NCI-H510A treated with DMSO at 0.1 percent for 48 hours (cell line): Measurements from ENCODE around the gene PRDM16.

Source experiments
- DNase-seq: peaks from one replicate; lab custom pipeline; 2025; lab: John Stamatoyannopoulos, UW

Gene PRDM16

DNA sequence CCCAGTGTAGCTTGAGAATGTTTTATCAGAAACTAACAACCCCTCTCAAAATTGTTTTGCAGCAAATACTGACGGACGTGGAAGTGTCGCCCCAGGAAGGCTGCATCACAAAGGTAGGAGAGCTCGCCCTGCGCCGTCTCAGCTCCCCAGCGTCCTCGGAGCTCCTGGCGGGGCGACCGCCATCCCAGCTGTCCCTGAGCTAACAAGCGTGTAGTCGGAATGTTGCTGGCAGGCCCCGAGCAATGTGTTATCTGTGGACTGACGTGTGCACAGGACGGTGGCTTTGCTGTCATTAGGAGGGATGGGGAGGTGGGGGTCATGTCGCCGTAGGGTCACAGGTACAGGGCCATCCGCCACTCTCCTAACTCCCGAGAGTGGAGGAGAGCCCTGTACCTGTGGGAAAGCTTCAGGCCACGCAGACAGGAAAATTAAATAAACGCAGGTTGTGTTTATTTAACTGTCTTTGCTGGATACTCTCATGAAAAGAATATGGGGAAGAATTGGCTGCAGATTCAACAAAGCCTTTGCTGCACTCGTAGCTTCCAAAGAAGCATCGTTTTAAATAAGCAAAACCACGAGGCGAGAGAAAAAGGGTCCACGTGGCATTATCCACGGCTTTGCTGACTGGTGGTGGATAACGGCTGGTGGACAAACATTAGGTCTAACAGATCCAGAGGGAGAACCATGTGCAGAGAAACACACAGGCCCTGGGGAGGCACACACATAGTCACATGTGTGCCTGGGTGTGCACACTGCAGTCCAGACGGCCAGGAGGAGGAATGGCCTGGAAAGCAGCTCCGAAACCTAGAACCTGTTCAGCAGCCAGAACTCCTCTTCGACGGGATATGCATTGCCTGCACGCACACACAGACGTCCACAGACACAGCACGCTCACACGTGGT is 175.3 kb downstream of the PRDM16 start:
- no peak for DNase-seq

DNA sequence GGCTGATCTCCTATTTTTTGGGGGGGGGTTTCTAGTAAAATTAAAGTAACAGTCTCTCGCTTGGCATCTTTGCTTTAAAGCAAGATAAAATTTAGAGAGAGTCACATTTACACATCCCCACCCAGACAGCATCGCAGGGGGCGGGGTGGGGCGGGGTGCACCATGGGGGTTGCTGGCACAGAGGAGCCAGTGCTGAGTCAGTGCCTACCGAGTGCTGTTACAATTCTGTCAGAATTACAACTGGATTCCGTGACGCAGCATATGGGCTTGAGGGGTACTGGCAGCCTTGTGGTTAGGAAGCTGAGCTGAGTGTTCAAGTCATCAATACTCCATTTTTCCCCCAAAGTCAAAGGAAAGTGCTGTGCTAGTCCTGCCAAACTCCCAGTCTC is 175.9 kb downstream of the PRDM16 start:
- no peak for DNase-seq

DNA sequence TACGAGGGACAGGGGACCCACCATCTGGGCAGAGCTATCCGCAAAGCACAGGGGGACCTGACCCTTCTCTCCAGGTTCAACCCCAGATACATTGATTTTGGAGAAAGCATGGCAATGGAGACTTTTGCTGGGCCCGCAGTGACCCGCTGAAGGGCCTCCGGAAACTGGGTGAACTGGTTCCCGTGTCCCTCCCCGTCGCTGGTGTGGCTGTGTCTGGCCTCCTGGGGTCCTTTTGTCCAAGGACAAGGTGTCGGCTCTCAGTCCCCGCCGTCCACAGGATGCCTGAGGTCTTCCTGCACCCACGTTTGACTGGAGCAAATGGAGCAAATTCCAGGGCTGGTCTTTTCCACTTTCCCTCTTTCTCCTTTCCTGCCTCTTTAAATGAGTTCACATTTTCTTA is 176.3 kb downstream of the PRDM16 start:
- no peak for DNase-seq

DNA sequence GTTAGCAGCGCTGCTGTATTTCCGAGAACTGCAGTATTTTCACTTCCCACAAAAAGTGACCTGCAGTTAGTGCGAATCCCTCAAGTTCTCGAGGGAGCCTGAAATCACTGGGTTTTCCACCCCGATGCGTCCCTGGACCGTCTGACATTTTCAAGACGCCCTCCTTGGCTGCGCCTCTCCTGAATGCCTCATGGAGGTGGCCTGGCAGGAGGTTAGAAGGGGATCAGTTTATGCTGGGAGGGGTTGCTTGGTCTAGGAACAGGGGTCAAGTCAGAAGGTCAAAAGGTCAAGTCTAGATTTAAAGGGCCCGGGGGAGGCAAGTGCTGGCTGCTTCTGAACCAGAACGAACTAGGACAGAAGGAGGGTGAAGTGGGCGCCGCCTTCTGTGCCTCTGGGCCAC is 176.8 kb downstream of the PRDM16 start:
- DNase-seq, result no peak

DNA sequence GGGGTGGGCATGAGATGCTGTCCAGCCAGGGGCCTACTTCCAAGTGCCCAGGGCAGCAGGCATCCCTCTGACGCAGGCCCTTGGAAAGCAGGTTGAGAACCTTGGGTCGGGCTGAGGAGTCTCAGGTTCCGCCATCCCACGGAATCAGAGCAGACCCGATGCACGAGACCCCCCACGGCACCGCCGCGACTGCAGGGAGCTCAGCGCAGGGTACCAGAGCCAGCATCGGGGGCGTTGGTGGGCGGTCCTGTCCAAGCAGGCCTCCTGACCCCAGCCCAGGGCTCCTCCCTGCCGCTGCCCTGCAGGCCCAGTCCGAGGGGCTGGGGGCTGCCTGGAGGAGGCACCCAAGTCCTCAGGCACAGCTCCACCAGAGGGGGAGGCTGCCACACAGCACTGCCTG is 177.2 kb downstream of the PRDM16 start:
- DNase-seq, result no peak

DNA sequence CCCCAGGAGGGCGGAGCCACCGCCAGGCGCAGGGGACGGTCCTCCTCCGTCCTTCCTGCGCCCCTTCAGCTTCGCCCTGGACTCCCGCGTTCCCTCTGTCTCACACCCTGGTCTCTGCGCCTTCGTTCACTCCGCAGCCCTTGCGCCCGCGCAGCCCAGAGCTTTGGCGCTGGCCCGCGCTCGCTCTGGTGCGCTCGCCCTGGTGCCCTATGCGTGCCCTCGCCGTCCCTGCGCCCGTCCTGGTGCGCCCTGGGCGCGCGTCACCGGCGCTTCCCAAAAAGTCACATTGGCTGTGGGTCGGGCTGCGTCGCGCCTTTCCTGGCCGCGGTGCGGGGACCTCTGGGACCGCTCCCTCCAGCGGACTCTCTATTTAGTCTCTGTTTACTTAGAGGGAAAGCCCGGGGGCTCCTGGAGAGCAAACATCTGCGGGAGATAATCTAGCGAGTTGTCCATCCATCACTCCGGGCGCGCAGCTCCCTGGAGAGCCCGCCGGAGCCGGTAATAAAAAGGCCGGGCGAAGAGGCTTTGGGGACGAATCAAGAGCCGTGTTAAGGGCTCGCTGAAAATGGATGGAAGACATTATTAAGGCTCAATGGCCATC is 178.6 kb downstream of the PRDM16 start:
- no peak for DNase-seq

DNA sequence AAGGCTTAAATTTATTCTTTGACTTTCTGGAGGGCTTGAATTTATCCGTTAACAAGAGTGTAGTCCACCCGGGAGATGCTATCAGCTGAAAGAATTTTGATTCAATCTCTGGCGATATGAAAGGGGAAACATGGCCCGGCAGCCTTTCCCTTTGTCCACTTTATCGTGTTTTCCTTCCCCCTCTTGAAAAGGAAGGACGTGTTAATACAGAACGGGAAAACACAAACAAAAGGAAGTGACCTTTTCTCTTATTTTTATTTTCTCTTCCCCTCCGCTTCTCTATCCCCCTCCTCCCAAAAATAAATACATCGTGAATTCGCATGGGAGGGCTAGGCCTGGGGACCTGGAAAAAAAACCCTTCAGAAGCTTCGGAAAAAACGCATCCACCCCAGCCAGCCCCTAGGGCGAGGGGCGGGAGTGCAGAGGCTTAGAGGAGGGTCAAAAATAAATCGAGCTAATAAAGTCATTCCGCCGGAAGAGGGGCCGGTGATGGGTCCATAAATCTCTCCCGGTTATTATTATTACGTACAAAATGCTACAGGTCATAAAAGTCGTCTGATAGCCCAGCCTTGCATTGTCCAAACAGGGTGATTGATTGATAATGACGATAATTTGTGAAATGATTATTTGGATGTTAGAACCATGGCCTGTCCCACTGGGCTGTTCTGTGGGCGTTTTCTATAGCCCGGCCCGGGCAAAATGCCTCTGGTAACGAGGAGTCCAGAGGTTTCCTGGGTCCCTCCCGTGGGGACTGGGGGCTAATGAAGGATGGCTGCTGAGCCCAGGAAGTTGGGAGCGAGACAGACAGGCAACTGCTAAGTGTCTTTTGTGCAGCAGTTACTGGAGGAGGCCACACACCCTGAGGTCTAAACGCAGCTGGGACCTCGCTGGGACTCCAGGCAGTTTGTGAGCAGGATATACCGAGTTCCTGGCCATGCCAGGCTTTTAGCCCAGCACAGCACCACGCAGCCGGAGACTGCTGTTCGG is 179.4 kb downstream of the PRDM16 start:
- DNase-seq, result no peak

DNA sequence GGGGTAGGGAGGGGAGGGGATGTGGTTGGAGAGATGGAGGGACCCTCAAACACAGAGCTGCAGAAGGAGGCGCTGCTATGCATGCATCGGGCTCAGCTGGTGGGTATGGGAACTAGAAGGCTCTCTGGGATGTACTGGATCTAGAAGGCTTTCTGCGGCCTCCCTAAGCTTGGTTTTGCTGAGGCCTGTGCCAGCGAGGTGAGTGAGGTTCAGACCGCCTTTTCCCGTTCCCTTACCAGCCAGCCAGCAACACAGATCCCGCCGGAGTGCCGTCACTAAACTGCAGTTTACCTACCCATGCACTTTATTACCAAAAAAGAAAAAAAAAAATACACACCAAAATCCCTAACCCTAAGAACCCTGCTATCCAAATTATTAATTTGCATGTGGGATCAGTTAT is 180.2 kb downstream of the PRDM16 start:
- no peak for DNase-seq

DNA sequence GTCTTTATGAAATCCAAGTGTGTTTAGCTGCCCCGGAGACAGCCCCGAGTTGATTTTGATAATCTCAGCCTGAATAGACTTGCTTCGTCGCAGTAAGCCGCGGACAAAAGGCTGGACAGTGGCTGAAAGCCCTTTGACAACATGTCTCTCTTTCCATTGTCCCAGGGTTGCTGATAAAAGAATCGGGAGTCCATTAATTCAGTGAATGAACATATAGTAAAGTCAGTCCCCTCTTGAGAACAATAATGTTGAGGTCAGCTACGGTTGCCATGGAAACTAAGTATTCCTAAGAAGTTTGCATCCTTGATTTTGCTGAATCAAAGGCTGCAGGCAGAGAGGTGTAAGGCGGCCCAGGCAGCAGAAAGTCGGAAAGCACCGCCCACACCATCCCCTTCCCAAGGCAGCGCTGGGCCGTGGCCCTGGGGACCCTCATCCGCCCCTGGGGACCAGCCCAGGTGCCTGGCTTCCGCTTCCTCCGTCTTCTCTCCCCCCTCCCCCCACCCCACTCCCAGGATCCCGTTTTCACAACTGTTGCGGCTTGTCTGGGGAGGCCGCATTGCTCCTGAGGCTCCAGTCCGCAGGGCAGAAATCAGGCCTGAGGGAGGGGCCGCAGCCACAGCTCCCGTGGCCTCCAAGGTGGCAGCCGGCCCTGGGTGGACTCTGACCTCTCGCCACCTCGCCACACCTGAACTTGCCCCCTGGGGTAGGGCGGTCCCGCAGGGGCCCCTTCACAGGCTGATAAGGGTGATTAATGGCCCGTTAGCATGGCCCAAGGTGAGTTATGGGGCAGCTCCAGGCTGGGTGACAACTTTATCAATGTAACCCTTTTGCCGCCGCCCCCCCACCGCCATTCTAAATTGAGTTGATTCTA is 180.9 kb downstream of the PRDM16 start:
- DNase-seq, result no peak

DNA sequence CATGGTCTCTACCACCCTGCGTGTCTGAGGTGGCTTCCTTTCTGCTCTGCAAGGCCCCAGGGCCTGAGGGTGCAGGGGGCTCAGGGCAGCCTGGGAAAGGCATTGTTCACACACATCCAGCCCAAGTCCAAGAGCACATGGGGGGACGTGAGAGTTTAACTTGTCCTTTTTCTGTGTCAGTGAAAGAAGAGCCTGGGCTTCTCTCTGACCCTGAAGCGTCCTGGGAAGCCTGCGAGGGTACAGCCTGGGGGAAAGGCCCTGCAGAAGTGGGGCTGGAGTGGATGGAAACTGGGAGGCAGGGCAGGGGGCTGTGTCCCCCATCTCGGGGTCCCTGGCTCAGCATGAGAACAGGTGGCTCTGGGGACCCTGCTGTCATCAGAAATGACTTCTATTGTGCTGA is 181.6 kb downstream of the PRDM16 start:
- no peak for DNase-seq

DNA sequence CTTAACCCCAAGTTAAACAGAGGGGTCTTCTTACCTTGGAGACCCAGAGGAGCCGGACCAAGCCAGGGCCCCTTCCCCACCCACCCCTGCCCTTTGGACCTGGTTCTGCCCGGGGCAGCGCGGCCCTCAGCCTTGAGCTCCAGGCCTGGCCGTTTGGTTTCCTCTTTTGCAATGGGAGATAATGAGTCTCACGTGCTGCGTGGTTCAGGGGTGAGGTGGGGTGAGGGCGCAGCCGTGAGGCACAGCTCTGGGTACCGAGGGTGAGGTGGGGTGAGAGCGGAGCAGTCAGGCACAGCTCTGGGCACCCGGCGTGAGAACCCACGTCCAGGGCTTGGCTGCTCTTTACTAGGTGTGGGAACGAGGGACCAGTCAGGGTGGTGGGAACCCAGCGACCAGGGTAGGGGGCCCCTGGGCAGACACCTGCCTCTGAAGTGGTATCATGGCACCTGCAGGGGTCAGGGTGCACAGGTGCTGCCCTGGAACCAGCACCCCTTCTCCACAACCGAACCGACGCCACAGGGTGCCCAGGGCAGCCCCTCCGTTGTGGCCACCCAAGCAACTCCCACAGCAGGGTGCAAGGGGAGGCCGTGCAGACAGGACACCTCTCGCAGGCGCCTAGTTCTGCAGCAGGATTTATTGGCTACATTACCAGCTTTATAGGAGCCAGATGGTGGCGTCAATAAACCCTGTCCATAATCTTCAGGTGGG is 182.2 kb downstream of the PRDM16 start:
- no peak for DNase-seq

DNA sequence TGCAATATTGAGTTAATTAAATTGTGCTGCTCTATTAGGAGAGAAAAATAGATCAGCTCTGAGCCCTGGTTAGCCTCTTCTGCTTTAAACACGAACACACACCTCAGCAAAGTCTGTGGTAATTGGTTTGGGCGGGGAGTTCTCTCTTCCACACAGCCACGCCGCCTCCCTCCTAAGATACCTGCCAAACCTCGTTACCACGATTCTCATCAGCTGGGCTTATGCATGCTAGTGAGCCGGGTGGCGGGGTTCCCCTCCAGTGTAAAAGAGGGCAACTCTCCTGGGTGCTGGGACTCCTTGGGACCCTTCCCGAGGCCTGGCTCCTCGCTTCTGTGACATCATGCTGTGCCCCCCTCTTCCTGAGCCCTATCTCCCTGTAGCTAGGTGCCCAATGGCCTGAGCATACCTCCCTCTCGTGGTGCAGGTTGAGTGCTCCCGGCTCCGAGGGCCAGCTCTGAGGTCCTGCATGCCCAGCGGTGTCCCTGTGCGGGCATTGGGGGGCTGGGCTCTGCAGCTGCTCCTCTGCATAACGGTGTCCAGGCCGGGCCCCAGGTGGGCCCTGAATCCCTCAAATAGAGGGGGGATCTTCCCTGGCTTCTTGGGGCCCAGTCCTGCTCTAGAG is 182.9 kb downstream of the PRDM16 start:
- no peak for DNase-seq

DNA sequence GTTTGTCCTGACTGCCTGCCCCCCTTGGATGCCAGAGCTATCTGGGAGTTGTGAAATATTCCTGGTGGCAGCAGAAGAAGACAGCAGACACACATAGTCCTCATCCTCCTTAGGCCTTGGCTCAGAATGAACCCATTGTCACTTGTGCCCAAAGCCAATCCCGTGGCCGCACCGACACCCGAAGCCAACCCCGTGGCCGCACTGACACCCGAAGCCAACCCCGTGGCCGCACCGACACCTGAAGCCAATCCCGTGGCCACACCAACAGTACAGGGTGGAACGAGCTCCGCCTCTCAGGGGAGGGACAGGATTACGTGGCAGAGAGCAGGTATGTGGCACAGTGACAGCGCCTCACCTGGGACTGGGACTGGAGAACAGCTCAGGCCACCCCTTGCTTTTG is 186.7 kb downstream of the PRDM16 start:
- no peak for DNase-seq

DNA sequence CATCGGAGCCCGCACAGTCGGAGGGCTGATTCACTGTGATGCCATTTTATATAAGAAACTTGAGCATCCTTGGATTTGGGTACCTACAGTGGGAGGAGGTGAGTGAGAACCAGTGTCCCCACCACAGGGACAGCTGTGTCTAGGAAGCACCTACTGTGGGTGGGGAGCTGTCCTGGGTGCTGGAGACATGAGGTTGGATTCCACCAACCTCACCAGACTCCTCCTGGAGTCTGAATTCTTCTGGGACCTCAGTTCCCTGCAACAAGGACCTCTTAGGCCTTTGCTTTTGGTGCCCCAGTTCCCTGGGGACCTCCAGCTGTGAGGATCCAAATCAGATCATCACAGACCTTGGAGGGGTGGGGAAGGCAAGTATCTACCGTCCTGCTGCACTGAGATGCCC is 188.8 kb downstream of the PRDM16 start:
- DNase-seq, result no peak

DNA sequence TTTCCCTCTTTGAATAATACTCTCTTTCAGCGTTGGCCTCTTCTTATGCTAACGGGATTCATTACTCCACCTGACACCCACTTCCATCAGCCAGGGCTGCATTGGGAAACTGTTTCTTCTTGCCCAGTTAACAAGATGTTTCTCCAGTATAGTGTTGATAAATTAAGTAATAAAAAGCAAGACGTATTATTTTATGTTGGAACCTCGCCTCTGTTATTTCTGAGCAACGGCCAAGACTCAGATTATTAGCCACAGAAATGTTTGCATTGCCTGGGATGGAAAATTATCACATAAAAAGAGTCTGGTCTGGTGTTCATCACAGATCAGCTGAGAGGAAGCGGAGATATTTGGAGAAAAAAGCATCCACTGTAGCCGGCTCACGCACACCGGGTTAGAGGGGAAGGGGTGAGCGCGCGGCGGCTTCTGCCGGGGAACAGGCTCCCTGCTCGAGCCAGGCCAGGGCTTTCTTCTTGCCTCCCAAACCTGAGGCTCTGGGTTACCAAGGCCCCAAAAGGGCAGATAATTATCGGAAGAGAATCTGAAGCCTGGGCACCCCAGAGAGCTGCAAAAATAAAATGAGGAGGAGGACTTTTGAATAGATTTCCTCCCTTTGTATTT is 189.5 kb downstream of the PRDM16 start:
- DNase-seq, result no peak

DNA sequence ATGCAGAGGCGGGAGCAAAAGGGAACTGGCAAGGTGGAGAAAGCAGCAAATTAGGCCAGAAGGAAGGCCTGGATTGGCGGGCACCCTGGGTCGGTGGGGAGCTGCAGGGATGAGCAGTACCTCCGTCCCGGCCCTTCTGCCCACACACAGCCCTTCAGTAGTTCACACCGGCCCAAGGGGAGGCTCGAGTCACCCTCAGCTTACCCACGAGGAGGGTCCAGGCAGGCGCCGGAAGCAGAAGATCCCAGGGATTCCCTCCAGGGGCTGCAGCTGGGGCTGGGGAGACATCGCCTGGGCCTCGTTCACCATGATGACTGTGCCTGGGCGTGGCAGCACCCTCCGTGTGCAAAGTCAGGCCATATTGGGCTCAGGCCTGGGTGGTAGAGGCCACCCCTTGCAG is 190.0 kb downstream of the PRDM16 start:
- DNase-seq, result no peak

DNA sequence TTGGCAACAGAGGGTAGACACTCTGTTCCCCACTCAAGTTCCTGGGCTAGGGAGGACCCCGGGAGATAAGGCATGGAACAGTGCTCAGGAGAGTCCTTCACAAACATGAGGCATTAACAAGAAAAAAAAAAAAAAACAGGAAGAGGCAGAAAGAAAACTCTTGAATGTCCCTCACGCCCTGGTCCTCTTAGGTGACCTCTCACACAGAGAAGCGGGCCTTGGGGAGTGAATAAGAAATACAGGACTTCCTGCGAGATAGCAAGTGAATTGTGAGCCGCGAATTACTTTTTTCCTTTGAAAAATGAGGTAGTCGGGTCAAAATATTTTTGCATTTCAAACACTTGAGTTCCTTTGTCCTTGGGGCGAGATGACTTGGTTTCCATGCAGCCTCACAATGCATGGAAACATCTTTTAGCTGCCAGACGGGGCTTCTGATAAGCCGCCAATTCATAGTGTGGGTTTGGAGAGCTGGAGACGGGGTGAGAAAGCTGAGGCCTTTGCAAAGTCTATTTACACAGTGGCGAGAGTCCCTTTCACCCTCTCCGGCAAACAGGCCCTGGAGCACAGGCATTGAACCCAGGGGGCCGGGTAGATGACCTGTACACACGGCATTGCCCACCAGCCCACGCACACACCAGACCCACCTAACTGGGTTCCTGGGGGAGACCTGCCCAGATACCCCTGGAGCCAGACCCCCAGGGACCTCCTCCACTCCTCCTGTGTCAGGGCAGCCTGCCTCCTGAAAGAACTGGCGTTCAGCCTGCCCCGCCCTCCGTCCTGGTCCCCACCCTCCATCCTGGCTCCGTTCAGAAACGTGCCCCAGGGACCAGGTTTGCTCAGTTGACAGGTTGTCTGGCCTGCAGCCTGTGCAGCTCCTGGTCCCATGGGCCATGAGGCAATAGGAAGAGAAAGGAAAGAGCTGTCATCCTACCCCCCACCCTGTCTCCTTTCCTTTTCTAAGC is 192.3 kb downstream of the PRDM16 start:
- DNase-seq, result no peak

DNA sequence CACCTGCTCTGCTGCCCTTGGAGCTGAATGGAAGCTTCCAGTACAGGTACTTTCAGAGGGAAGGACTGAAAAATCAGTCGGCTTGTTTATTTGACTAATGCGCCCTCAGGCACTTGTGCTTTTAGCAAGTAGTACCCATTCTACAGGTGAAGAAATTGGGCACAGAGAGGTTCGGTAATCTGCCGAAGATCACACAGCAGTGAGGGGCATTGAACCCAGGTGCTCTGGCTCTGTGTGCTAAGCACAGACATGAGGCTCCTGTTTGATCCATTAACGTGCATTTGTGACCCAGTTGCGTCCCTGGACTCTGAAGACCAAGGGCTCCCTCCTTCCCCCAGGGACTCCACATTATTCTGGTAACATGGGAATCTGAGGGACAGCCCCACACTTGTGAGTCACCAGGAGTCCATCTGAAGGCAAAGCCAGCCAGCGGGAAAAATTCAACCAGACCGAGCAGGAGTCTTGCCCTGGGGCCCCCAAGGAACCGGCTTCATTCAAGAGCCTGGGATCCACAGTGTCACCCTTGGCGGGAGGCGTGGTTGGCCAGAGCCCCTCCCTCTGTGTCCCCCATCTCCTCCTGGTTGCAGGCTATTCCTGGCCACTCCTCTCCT is 193.1 kb downstream of the PRDM16 start:
- no peak for DNase-seq
